K562 (cell line): ENCODE data around the gene CDC14A. TPM values are rescaled to one million over a fixed set of nuclear protein-coding genes. Genes with fewer than 3 reads are reported as not detected.

ENCODE experiments used
- ADNP ChIP-seq: fragments of 200-800 bp; sonication (Bioruptor generic); IDR thresholded peaks from 2 replicates; pipeline ENCODE4 v1.6.1; 2016; ENCODE audit warnings: missing genetic modification characterization, missing compliant biosample characterization
- CTBP1 ChIP-seq: fragments of 450-650 bp; IDR thresholded peaks from 2 replicates; pipeline ENCODE4 v1.6.1; 2016; ENCODE audit warnings: borderline replicate concordance
- DNMT1 ChIP-seq: fragments of 450-650 bp; IDR thresholded peaks from 2 replicates; pipeline ENCODE4 v1.6.1; 2016; ENCODE audit warnings: antibody characterized with exemption, mild to moderate bottlenecking
- DPF2 ChIP-seq: fragments of 450-650 bp; IDR thresholded peaks from 2 replicates; pipeline ENCODE4 v1.6.1; 2016
- HMG20A ChIP-seq: fragments of 450-650 bp; formaldehyde crosslinking; conservative IDR thresholded peaks from 2 replicates; pipeline ENCODE4 v1.4.0; 2020; ENCODE audit warnings: mild to moderate bottlenecking, mixed read lengths
- KDM4B ChIP-seq, 2 experiments: fragments of 450-650 bp in 1 of 2; sonication (generic) in 1 of 2; IDR thresholded peaks; 2 replicates each; pipeline ENCODE4 v1.6.1; 2016 to 2017; ENCODE audit warnings: borderline replicate concordance in 2 of 2, antibody characterized with exemption in 1 of 2, low read depth in 1 of 2, mild to moderate bottlenecking in 1 of 2
- KLF10 ChIP-seq: fragments of 250-450 bp; sonication (Bioruptor Pico); IDR thresholded peaks from 2 replicates; pipeline ENCODE4 v1.6.1; 2021; ENCODE audit warnings: matching md5 sums
- MIER1 ChIP-seq: fragments of 450-650 bp; IDR thresholded peaks from 2 replicates; pipeline ENCODE4 v1.6.1; 2016; ENCODE audit warnings: antibody characterized with exemption, mild to moderate bottlenecking, low read depth
- PRMT5 ChIP-seq: sonication (generic); formaldehyde crosslinking; IDR thresholded peaks from 2 replicates; pipeline ENCODE4 v1.5.0; 2020; ENCODE audit warnings: missing genetic modification reagents
- RBFOX2 ChIP-seq: fragments of 200-400 bp; formaldehyde crosslinking; IDR thresholded peaks from 2 replicates; pipeline ENCODE4 v1.6.1; 2017; ENCODE audit warnings: low read depth, mild to moderate bottlenecking, low read length, moderate library complexity
- SIN3A ChIP-seq, 2 experiments: fragments of 150-350 bp in 1 of 2; IDR thresholded peaks; 2 replicates each; pipeline ENCODE4 v1.6.1; 2011 to 2016; ENCODE audit warnings: borderline replicate concordance in 2 of 2, low read depth in 2 of 2, low read length in 2 of 2, mild to moderate bottlenecking in 2 of 2, moderate library complexity in 2 of 2; ENCODE audit not compliant: control insufficient read depth in 1 of 2
- SMARCA5 ChIP-seq: fragments of 450-650 bp; IDR thresholded peaks from 2 replicates; pipeline ENCODE4 v1.6.1; 2016
- SPI1 ChIP-seq: IDR thresholded peaks from 2 replicates; pipeline ENCODE4 v1.6.1; 2011; ENCODE audit warnings: low read depth, low read length, control low read depth, borderline replicate concordance
- SREBF1 ChIP-seq: fragments of 150-350 bp; IDR thresholded peaks from 2 replicates; pipeline ENCODE4 v1.6.1; 2014; ENCODE audit warnings: antibody characterized with exemption, low read depth, low read length, borderline replicate concordance
- STAG1 ChIP-seq: sonication (generic); formaldehyde crosslinking; IDR thresholded peaks from 2 replicates; pipeline ENCODE4 v1.5.0; 2020; ENCODE audit warnings: missing genetic modification reagents, borderline replicate concordance
- ZBED1 ChIP-seq: IDR thresholded peaks from 2 replicates; pipeline ENCODE4 v1.6.1; 2014
- ZKSCAN3 ChIP-seq: fragments of 250-450 bp; sonication (Bioruptor Pico); IDR thresholded peaks from 2 replicates; pipeline ENCODE4 v1.4.0; 2020
- ZNF133 ChIP-seq: fragments of 250-450 bp; sonication (Bioruptor Pico); IDR thresholded peaks from 2 replicates; pipeline ENCODE4 v1.4.0; 2020; ENCODE audit warnings: mild to moderate bottlenecking
- ZNF134 ChIP-seq: fragments of 250-450 bp; sonication (Bioruptor Pico); conservative IDR thresholded peaks from 2 replicates; pipeline ENCODE4 v1.4.0; 2020
- ZNF197 ChIP-seq: fragments of 200-800 bp; sonication (Bioruptor generic); IDR thresholded peaks from 2 replicates; pipeline ENCODE4 v1.6.1; 2016; ENCODE audit warnings: low read depth, missing genetic modification characterization, missing compliant biosample characterization
- ZNF384 ChIP-seq: IDR thresholded peaks from 2 replicates; pipeline ENCODE4 v1.6.1; 2012; ENCODE audit warnings: low read depth, low read length, improper control_type of control experiment
- ZNF436 ChIP-seq: fragments of 250-450, 450-650 bp; sonication (Bioruptor Pico); formaldehyde crosslinking; IDR thresholded peaks from 2 replicates; pipeline ENCODE4 v1.7.0; 2020; ENCODE audit warnings: mild to moderate bottlenecking
- ZZZ3 ChIP-seq: fragments of 450-650 bp; IDR thresholded peaks from 2 replicates; pipeline ENCODE4 v1.6.1; 2016; ENCODE audit warnings: antibody characterized with exemption, mild to moderate bottlenecking, moderate library complexity
- polyA plus RNA-seq, 8 experiments: library from polyadenylated mRNA; depleted of rRNA in 4 of 8; stranded (reverse) in 5 of 8; unstranded in 3 of 8; fragments of >200 nt; fragmentation: Nextera tagmentation in 2 of 8; fragmentation: Illumina TruSeq in 1 of 8; extraction: Ambion mirVana in 2 of 8; extraction: Trizol in 1 of 8; gene quantifications; 2 replicates each; pipeline versions ENCODE4 v1.2.1 to v1.2.3, GENCODE V29; 2011 to 2014; ENCODE audit warnings: inconsistent platforms in 1 of 8, missing spikeins in 1 of 8
- total RNA-seq, 7 experiments: library from RNA; depleted of rRNA in 6 of 7; stranded (reverse); fragments of >200 nt in 6 of 7; fragmentation: Illumina TruSeq in 2 of 7; extraction: Trizol in 2 of 7; gene quantifications; 2 replicates each; pipeline versions ENCODE4 v1.2.1 to v1.2.3, GENCODE V29; 2011 to 2021; ENCODE audit warnings: low replicate concordance in 1 of 7
- TF ChIP-seq, protein P1 (sequence below): fragments of 450-650 bp; IDR thresholded peaks from 2 replicates; pipeline ENCODE4 v1.6.1; 2016; ENCODE audit warnings: low read depth, mild to moderate bottlenecking, moderate library complexity
- TF ChIP-seq, protein P2 (sequence below): fragments of 250-450 bp; sonication (Bioruptor Pico); IDR thresholded peaks from 2 replicates; pipeline ENCODE4 v1.4.0; 2020; ENCODE audit warnings: borderline replicate concordance
- TF ChIP-seq, protein P3 (sequence below): fragments of 250-450 bp; sonication (Bioruptor Pico); IDR thresholded peaks from 2 replicates; pipeline ENCODE4 v1.4.0; 2020; ENCODE audit warnings: mild to moderate bottlenecking
- TF ChIP-seq, protein P4 (sequence below): fragments of 250-450 bp; sonication (Bioruptor Pico); IDR thresholded peaks from 2 replicates; pipeline ENCODE4 v1.8.0; 2022; ENCODE audit warnings: inconsistent platforms, mild to moderate bottlenecking, moderate library complexity, borderline replicate concordance

The CDC14A gene
- total and polyA plus RNA-seq, 9 of the 15 experiments (the other 6 are each of a cell fraction or from before 2014, with no cell fraction given) = 17.0 to 74.3 (median 33.4) TPM

DNA sequence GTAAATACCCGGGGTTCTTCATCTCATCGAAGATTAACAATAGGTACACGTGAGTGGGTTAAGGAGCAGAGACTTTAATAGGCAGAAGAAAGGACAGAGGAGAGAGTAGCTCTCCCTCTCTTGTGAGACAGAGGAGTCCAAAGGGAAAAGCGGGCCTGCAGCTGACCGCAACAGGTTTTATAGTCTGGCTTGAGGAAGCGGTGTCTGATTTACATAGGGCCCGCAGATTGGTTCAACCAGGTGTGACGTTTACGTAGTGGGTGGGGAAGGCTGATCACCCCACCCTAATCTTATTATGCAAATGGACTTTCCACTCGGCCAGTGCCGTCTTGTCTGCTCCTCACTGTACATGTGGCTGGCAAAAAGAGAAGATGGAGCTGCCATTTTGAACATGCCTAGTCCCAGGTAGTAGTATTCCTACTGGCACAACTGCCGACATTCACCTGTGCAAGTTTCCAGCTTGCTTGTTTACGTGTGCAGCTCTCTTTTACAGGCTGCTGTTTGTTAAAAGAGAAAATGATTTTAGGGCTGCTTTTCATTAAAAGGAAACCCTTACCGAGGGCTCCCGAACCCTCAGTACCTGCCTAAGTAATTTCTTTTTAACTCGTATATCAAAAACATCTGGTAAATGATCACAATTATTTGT, 10.6 kb downstream of the CDC14A start (continued):
- TF ChIP-seq RBFOX2 (peak; percentile 89), STAG1 (no peak), ADNP (tag) (no peak), KDM4B (IDR thresholded peaks at IDR 0.05; ENCODE audit: borderline replicate concordance in 2 of 2, low read depth in 1 of 2) (no peak), DPF2 (no peak; the same call in 1 of the 2 replicates), ZBED1 (no peak), PRMT5 (CRISPR knock-in tag) (no peak), MIER1 (no peak), DNMT1 (no peak), CTBP1 (peak; percentile 42; the same call in 1 of the 2 replicates), ZNF197 (no peak), SMARCA5 (no peak), ZNF384 (no peak), ZNF134 (no peak), SREBF1 (peak; percentile 99), KLF10 (CRISPR knock-in tag) (no peak), ZZZ3 (no peak), HMG20A (CRISPR knock-in tag) (no peak), SIN3A (IDR thresholded peaks at IDR 0.05; ENCODE audit: borderline replicate concordance in 2 of 2, control insufficient read depth in 1 of 2, low read depth in 2 of 2, low read length in 2 of 2) (no peak; a peak in 1 of 4 replicates), SPI1 (peak; percentile 24; the same call in 1 of the 2 replicates), ZKSCAN3 (CRISPR knock-in tag) (no peak), ZNF436 (CRISPR knock-in tag) (no peak; the same call in 1 of the 2 replicates), ZNF133 (no peak)
- TF ChIP-seq, protein P1, sequence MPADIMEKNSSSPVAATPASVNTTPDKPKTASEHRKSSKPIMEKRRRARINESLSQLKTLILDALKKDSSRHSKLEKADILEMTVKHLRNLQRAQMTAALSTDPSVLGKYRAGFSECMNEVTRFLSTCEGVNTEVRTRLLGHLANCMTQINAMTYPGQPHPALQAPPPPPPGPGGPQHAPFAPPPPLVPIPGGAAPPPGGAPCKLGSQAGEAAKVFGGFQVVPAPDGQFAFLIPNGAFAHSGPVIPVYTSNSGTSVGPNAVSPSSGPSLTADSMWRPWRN = no peak
- TF ChIP-seq, protein P2, sequence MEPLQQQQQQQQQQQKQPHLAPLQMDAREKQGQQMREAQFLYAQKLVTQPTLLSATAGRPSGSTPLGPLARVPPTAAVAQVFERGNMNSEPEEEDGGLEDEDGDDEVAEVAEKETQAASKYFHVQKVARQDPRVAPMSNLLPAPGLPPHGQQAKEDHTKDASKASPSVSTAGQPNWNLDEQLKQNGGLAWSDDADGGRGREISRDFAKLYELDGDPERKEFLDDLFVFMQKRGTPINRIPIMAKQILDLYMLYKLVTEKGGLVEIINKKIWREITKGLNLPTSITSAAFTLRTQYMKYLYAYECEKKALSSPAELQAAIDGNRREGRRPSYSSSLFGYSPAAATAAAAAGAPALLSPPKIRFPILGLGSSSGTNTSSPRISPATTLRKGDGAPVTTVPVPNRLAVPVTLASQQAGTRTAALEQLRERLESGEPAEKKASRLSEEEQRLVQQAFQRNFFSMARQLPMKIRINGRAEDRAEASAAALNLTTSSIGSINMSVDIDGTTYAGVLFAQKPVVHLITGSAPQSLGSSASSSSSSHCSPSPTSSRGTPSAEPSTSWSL (CRISPR knock-in tag) = no peak
- TF ChIP-seq, protein P3, sequence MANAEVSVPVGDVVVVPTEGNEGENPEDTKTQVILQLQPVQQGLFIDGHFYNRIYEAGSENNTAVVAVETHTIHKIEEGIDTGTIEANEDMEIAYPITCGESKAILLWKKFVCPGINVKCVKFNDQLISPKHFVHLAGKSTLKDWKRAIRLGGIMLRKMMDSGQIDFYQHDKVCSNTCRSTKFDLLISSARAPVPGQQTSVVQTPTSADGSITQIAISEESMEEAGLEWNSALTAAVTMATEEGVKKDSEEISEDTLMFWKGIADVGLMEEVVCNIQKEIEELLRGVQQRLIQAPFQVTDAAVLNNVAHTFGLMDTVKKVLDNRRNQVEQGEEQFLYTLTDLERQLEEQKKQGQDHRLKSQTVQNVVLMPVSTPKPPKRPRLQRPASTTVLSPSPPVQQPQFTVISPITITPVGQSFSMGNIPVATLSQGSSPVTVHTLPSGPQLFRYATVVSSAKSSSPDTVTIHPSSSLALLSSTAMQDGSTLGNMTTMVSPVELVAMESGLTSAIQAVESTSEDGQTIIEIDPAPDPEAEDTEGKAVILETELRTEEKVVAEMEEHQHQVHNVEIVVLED = no peak
- TF ChIP-seq, protein P4, sequence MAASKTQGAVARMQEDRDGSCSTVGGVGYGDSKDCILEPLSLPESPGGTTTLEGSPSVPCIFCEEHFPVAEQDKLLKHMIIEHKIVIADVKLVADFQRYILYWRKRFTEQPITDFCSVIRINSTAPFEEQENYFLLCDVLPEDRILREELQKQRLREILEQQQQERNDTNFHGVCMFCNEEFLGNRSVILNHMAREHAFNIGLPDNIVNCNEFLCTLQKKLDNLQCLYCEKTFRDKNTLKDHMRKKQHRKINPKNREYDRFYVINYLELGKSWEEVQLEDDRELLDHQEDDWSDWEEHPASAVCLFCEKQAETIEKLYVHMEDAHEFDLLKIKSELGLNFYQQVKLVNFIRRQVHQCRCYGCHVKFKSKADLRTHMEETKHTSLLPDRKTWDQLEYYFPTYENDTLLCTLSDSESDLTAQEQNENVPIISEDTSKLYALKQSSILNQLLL (CRISPR knock-in tag) = no peak
